Right renal pelvis (tissue), 4 donors: ENCODE measurements around the gene CRIP3. TPM values are rescaled to one million over a fixed set of nuclear protein-coding genes. Genes with fewer than 3 reads are reported as not detected.
"Not testable (repeated sequence)": the region's sequence is repeated elsewhere in the genome, so short reads cannot be mapped to it uniquely, and the experiment has no call there.

ENCODE experiments used
- DNase-seq, 4 donors: peaks; one replicate each; pipeline ENCODE4 v3.0.0-alpha.2; 2013; ENCODE audit warnings: low read depth in 4 of 4, low spot score in 3 of 4, missing footprints in 1 of 4
- polyA plus RNA-seq, 4 donors: library from polyadenylated mRNA; unstranded; fragments of 120-200 nt; gene quantifications; one replicate each; pipeline ENCODE4 v1.2.1, GENCODE V29; 2013; ENCODE audit not compliant: insufficient read length in 4 of 4

CRIP3 gene
- polyA plus RNA-seq, 4 donors, result 2.2 to 3.9 (median 3.7) TPM

GRCh38 chr6:43307451-43308100 lies 1.1 kb downstream of the CRIP3 start:
- DNase-seq, result no peak

- DNase-seq, result no peak
These were observed 2.5 kb downstream of the CRIP3 start for GRCh38 chr6:43306086-43306485.

GRCh38 chr6:43304882-43305281 lies 3.7 kb downstream of the CRIP3 start:
- DNase-seq, result no peak

DNA sequence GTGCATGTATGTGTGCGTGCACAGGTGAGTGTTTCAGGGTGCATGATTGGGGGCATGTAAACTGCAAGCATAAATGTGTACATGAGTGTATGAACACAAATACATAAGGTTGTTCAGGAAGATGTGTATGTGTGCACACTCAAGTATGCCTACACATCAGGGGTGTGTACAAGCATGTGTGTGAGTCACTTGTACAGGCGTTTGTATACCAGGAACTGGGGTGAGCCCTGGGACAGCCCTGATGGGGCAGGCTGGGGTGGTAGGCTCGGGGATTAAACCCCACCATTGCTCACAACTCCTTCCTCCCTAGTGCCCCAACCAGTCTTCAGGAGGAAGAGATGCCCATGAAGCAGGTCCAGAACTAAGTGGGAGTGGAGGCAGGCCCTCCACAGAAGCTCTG lies 4.3 kb downstream of the CRIP3 start:
- no peak for DNase-seq

- no peak for DNase-seq
These were observed 4.8 kb downstream of the CRIP3 start for GRCh38 chr6:43303751-43304331.

GRCh38 chr6:43303006-43303405 lies 5.6 kb downstream of the CRIP3 start:
- DNase-seq, result not testable (repeated sequence)

DNA sequence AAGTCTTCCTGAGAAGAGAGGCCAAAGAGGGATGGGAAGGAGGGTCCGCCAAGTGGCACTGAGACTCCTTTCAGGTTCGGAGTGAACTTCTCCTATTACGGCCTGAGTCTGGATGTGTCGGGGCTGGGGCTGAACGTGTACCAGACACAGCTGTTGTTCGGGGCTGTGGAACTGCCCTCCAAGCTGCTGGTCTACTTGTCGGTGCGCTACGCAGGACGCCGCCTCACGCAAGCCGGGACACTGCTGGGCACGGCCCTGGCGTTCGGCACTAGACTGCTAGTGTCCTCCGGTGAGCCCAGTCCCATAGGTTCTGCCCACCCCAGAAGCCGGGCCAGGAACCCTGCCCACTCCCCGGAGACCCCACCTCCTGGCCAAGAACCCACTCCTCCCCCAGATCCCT lies 6.5 kb downstream of the CRIP3 start:
- DNase-seq, result no peak

DNA sequence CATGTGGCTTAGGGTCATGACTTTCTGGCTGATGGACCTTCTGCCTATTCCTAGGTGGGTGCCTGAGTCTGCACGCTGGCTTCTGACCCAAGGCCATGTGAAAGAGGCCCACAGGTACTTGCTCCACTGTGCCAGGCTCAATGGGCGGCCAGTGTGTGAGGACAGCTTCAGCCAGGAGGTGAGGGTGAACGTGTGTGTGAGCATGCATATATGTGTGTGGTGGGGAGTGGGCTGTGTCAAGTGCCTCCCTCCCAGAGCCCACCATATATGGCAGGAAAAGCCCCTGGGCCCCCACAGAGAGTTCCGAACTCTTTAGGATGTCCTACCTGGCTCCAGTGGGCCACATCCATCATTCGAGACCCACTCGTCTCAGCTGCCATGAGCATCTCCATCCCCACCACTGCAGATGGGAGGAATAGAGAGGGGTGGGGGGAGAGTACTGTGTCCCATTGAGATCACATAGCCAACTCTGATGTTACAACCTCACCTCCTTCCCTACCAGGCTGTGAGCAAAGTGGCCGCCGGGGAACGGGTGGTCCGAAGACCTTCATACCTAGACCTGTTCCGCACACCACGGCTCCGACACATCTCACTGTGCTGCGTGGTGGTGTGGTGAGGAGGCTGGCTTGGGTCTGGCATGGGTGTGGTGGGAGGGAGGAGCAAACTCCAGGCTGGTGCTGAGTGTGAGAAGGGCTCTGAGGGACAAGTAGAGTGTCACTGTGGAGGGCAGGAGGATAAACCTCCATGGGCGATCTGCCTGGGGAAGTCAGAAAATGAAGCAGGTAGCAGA lies 7.3 kb downstream of the CRIP3 start:
- DNase-seq, result no peak

DNA sequence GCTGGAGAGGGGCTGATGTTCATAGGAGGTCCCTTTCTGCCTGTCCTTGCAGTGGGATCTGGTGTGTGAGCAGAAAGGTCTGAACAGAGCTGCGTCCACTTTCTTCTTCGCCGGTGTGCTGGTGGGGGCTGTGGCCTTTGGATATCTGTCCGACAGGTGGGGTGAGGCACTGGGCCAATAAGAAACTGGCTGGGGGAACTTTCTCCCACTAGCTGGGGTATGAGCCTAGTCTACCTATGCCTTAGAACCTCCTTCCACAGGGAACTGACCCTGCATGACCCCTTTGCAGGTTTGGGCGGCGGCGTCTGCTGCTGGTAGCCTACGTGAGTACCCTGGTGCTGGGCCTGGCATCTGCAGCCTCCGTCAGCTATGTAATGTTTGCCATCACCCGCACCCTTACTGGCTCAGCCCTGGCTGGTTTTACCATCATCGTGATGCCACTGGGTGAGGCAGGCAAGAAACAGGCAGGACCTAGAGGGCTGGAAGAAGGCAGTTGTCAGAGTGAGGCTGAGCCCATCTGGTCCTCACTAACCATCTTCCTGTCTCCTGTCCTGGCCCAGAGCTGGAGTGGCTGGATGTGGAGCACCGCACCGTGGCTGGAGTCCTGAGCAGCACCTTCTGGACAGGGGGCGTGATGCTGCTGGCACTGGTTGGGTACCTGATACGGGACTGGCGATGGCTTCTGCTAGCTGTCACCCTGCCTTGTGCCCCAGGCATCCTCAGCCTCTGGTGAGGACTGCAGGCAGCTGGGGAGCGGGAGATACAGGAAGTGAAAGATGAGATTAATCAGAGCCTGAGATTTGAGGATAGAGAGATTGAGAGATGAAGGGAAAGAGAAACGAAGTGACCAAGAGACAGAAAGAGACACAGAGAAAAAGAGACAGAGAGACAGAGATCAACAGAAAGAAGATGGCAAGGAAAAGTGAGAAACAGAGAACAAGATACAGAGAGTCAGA lies 9.0 kb downstream of the CRIP3 start:
- DNase-seq, result no peak

- no peak for DNase-seq
These were observed 9.9 kb downstream of the CRIP3 start for GRCh38 chr6:43298565-43299337.

DNA sequence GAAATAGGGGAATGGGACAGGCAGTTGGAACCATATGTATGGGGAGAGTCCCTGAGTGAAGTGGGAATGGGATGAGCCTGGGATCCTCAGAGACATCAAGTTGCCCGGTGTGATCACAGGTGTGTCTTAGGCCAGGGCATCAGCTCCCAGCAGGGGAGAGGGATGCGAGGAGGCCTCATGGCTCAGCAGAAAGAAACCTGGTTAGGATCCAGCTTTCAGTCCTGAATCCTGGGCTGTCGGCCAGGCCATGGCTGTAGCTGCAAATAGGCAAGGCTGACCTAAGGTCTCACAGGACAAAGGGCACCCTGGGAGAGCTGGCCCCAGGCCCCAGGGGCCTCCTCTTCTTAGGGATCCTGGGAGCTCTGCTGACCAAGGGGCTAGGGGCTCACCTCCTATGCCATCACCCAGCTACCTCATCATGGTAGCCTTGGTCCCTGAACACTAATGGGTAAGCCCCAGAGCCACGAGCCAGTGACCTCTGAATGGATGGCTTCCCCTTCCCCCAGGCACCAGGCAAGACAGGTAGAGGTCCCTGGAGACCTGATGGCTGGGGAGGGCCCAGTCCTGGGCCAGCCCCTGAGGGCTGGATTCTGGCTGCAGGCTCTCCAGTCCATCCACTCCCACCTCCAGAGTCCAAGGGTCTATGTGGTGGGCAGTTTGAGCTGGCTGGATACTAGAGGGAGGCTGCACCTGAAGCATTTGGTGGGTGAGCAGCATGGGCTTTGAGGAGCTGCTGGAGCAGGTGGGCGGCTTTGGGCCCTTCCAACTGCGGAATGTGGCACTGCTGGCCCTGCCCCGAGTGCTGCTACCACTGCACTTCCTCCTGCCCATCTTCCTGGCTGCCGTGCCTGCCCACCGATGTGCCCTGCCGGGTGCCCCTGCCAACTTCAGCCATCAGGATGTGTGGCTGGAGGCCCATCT lies 10.7 kb downstream of the CRIP3 start, which contains the start of gene SLC22A7:
Gene SLC22A7, plus strand, starts transcription at position 617 of the 921 bp plus-strand sequence. Its CDS starts 99 bp downstream, at position 716.
- DNase-seq, result no peak

DNA sequence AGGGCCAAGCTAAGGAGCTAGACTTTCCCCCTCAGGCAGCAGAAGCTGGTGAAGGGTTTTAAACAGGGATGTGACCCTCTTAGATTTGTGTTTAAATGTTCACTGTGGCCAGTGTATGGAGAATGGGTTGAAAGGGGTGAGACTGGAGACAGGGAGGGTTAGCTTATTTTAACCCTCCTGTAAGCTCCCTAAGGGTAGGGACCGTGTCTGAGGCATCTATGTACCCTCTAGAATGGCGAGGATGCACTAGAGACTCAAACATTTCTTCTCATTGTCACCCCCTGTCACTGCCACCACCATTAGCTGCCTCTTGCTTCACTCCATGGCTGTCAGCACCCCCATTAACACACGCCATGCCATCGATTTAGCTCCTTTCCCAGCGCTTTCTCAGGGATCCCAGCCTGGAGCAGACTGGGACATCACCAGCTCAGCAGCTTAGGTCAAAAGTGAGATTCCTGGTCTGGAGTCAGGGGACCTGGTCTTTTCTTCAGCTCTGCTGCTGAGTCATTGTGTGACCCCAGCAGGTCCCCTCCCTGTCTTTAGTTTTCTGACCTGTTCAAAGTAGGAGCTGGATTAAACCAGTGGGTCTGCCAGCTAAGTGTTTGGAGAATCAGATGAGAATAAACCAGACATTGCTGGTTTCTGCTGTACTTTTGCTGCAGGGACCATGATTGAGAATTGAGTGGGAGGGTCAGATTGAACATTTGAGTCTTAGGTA lies 11.7 kb downstream of the CRIP3 start:
- no peak for DNase-seq

- no peak for DNase-seq
These were observed 13.2 kb downstream of the CRIP3 start for GRCh38 chr6:43295456-43295855.

- DNase-seq, result no peak
These were observed 14.1 kb downstream of the CRIP3 start for GRCh38 chr6:43294536-43294935.

GRCh38 chr6:43293698-43294097 lies 14.9 kb downstream of the CRIP3 start:
- no peak for DNase-seq

DNA sequence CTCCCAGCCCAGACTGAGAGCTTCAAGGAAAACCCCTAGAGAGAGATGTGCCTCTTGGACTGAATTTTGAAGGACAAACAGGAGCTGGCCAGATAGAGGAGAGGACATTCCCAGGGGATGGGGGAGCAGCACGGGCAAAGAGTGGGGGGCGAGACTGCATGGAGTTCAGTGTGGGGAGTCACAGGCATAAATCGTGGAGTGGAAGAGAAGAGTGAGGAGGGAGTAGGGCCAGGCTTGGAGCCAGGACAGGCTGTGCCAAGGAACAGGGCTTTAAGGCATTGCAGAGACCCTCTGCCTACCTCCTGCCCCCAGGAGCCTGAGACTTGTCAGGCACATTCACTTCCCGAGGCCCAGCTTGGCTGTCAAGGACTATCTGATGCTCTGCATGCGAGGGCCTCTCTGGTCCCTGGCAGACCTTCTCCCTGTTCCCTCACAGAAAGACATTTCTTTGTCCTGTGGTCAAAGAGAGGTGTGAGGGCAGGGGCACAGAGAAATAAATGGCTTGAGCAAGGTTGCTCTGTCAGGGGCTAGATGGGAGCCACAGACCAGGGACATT lies 15.8 kb downstream of the CRIP3 start:
- no peak for DNase-seq

DNA sequence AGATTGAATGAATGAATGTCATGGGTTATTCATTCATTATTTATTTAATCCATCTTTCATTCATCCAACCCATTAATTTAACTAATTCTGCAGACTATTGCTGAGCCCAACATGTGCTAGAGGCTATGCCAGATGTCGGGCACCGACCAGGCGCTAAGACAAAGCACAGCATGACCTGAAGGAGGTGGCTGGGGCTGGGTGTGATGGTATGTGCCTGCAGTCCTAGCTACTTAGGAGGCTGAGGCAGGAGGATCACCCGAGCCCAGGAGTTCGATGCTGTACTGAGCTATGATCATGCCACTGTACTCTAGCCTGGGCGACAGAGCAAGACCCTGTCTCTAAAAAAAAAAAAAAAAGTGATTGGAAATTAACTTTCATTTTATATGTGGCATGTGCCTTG lies 16.3 kb downstream of the CRIP3 start:
- no peak for DNase-seq

DNA sequence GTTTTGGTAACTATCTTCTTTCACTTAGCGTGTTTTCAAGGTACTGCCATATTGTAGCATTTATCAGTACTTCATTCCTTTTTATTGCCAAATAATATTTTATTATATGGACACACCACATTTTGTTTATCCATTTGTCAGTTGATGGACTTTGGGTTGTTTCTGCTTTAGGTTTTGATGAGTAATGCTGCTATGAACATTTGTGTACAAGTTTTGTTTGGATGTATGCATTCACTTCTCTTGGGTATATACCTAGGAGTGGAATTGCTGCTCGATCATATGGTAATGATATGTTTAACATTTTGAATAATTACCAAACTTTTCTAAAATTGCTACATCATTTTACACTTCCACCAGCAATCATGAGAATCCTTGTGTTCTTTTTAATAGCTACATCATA lies 16.9 kb downstream of the CRIP3 start:
- no peak for DNase-seq
